Measurements from ENCODE around the gene ZSWIM3. TPM values are rescaled to one million over a fixed set of nuclear protein-coding genes. Genes with fewer than 3 reads are reported as not detected.

Gene ZSWIM3
- total RNA-seq, 1 experiment from 2014 or later: 4.2 TPM

GRCh38 chr20:45904583-45905504 lies 47.4 kb downstream of the ZSWIM3 start:
- ChIA-PET CTCF (interaction anchor here (0.8 kb wide), 1 partner anchor 118 kb away, joined by 4 read pairs; no protein-coding TSS in a partner anchor), POLR2A (ENCODE audit: unreplicated experiment) (interaction anchor here (0.6 to 1.0 kb wide), 5 partner anchors 13 to 559 kb away, joined by 3 to 24 read pairs (median 3); no protein-coding TSS in a partner anchor)
- intact Hi-C loops (cut with micrococcal nuclease): no loop called here
- DNase-seq: peak; percentile 22
- Histone ChIP-seq H3K4me1 (ENCODE audit: insufficient read depth, low read length) (peaks cover 17% of the 10 kb centered on the region), H3K9ac (ENCODE audit: low read length) (peak overlapping the region; percentile 19; the same call in 1 of the 2 replicates), H2AFZ (ENCODE audit: low read length) (no peak overlapping the region), H3K9me3 (ENCODE audit: low read length) (no peaks in the 10 kb centered on the region), H3K27me3 (ENCODE audit: low read length) (no peaks in the 10 kb centered on the region), H3K36me3 (ENCODE audit: low read depth, low read length) (no peaks in the 10 kb centered on the region; the same call in 1 of the 2 replicates), H3K4me2 (ENCODE audit: low read length) (peak overlapping the region; percentile 47), H3K27ac (ENCODE audit: low read length) (peak overlapping the region; percentile 73), H3K9me2 (replicated peaks; ENCODE audit: low read length) (no peaks in the 10 kb centered on the region), H4K20me1 (ENCODE audit: low read length) (no peaks in the 10 kb centered on the region), H3F3A (ENCODE audit: low read length, unreplicated experiment) (peaks cover 4% of the 10 kb centered on the region), H3K79me2 (ENCODE audit: low read length) (no peaks in the 10 kb centered on the region), H3K4me3 (ENCODE audit: low read length) (no peak overlapping the region)
- ATAC-seq: peak; percentile 28
- BruUV-seq (replicated peaks): no TSS peak
- TF ChIP-seq EZH2 (IDR thresholded peaks at IDR 0.05; ENCODE audit: low read length, unreplicated experiment) (no peak), EZH2phosphoT487 (IDR thresholded peaks at IDR 0.05; ENCODE audit: borderline replicate concordance, low read length) (no peak), CTCF (conservative IDR thresholded peaks at IDR 0.05; ENCODE audit: low read depth, low read length) (no peak)

GRCh38 chr20:45905505-45906079 lies 48.2 kb downstream of the ZSWIM3 start:
- Histone ChIP-seq H3K79me2 (ENCODE audit: low read length) (no peaks in the 10 kb centered on the region), H3K9ac (ENCODE audit: low read length) (peak overlapping the region; percentile 19; the same call in 1 of the 2 replicates), H3K9me3 (ENCODE audit: low read length) (no peaks in the 10 kb centered on the region), H3K27ac (ENCODE audit: low read length) (peak overlapping the region; percentile 73), H4K20me1 (ENCODE audit: low read length) (no peaks in the 10 kb centered on the region), H3K4me1 (ENCODE audit: insufficient read depth, low read length) (peaks cover 17% of the 10 kb centered on the region), H3K4me2 (ENCODE audit: low read length) (peak overlapping the region; percentile 47), H3K36me3 (ENCODE audit: low read depth, low read length) (no peaks in the 10 kb centered on the region; the same call in 1 of the 2 replicates), H3K4me3 (ENCODE audit: low read length) (no peak overlapping the region), H2AFZ (ENCODE audit: low read length) (no peak overlapping the region), H3K9me2 (replicated peaks; ENCODE audit: low read length) (no peaks in the 10 kb centered on the region), H3K27me3 (ENCODE audit: low read length) (no peaks in the 10 kb centered on the region), H3F3A (ENCODE audit: low read length, unreplicated experiment) (peaks cover 4% of the 10 kb centered on the region)
- DNase-seq (peak; percentile 99), ATAC-seq (peak; percentile 93)
- ChIA-PET CTCF (interaction anchor here (0.8 kb wide), 1 partner anchor 117 kb away, joined by 4 read pairs; no protein-coding TSS in a partner anchor), POLR2A (ENCODE audit: unreplicated experiment) (interaction anchor here (0.6 to 1.0 kb wide), 4 partner anchors 15 to 560 kb away, joined by 3 to 24 read pairs (median 4); no protein-coding TSS in a partner anchor)
- TF ChIP-seq CTCF (conservative IDR thresholded peaks at IDR 0.05; ENCODE audit: low read depth, low read length) (no peak), EZH2phosphoT487 (IDR thresholded peaks at IDR 0.05; ENCODE audit: borderline replicate concordance, low read length) (no peak), EZH2 (IDR thresholded peaks at IDR 0.05; ENCODE audit: low read length, unreplicated experiment) (no peak)
- intact Hi-C loops (cut with micrococcal nuclease): no loop called here
- no TSS peak for BruUV-seq (replicated peaks)
